Measurements from ENCODE around the gene CNOT1. TPM values are rescaled to one million over a fixed set of nuclear protein-coding genes. Genes with fewer than 3 reads are reported as not detected.

The CNOT1 gene
- total RNA-seq, 6 experiments from 2014 or later, result 53.8 to 74.9 (median 65.5) TPM

GRCh38 chr16:58481931-58482330 lies 147.7 kb downstream of the CNOT1 start:
- 63% methylated on average over 5 of the region's 8 CpGs for WGBS (ENCODE audit: insufficient coverage, low coverage, low lambda C conversion rate, missing lambda C conversion rate)
- no peaks in the 10 kb centered on the region for H3K9me3 ChIP-seq
- no peaks in the 10 kb centered on the region for H3K4me1 ChIP-seq
- no peaks in the 10 kb centered on the region for H3K27me3 ChIP-seq
- DNase-seq, result no peak
- H3K4me3 ChIP-seq, result no peak overlapping the region
- peak in 1 of 4 donors; percentile 24 for ATAC-seq
- no peaks in the 10 kb centered on the region for H3K36me3 ChIP-seq
- no peak overlapping the region for H3K27ac ChIP-seq
- TF ChIP-seq POLR2A (IDR thresholded peaks at IDR 0.05) (no peak), CTCF (IDR thresholded peaks at IDR 0.05) (no peak)
- intact Hi-C loops (cut with DNase I), result loop anchor here in 1 of 2 donors (5.0 kb wide), 1 partner anchor 145 kb away; no protein-coding TSS in a partner anchor

GRCh38 chr16:58481226-58481869 lies 148.3 kb downstream of the CNOT1 start:
- intact Hi-C loops (cut with DNase I), result loop anchor here in 1 of 2 donors (5.0 kb wide), 1 partner anchor 144 kb away; no protein-coding TSS in a partner anchor

GRCh38 chr16:58478427-58478826 lies 151.2 kb downstream of the CNOT1 start:
- no peak for ATAC-seq
- Histone ChIP-seq H3K4me3 (no peak overlapping the region), H3K36me3 (no peaks in the 10 kb centered on the region), H3K27ac (no peak overlapping the region), H3K27me3 (no peaks in the 10 kb centered on the region), H3K4me1 (no peaks in the 10 kb centered on the region), H3K9me3 (no peaks in the 10 kb centered on the region)
- no peak for DNase-seq
- intact Hi-C loops (cut with DNase I), result no loop called here
- WGBS (ENCODE audit: insufficient coverage, low coverage, low lambda C conversion rate, missing lambda C conversion rate), result 89% methylated on average over 2 of the region's 2 CpGs
- no peak for TF ChIP-seq POLR2A (IDR thresholded peaks at IDR 0.05)
- TF ChIP-seq CTCF (IDR thresholded peaks at IDR 0.05), result no peak

More at GRCh38 chr16:58481226-58481869, 148.3 kb downstream of the CNOT1 start:
- ATAC-seq (no peak), DNase-seq (no peak)
- no peaks in the 10 kb centered on the region for H3K9me3 ChIP-seq
- H3K36me3 ChIP-seq, result no peaks in the 10 kb centered on the region
- no peaks in the 10 kb centered on the region for H3K27me3 ChIP-seq
- no peaks in the 10 kb centered on the region for H3K4me1 ChIP-seq
- TF ChIP-seq POLR2A (IDR thresholded peaks at IDR 0.05), result no peak
- H3K4me3 ChIP-seq, result no peak overlapping the region
- 85% methylated on average over 6 of the region's 11 CpGs for WGBS (ENCODE audit: insufficient coverage, low coverage, low lambda C conversion rate, missing lambda C conversion rate)
- no peak overlapping the region for H3K27ac ChIP-seq

- no peak overlapping the region for H3K4me3 ChIP-seq
- no peaks in the 10 kb centered on the region for H3K27me3 ChIP-seq
- WGBS (ENCODE audit: insufficient coverage, low coverage, low lambda C conversion rate, missing lambda C conversion rate), result 31% methylated on average over 1 of the region's 1 CpG
- DNase-seq (no peak), ATAC-seq (no peak)
- no peaks in the 10 kb centered on the region for H3K4me1 ChIP-seq
- no peaks in the 10 kb centered on the region for H3K9me3 ChIP-seq
- intact Hi-C loops (cut with DNase I), result no loop called here
- TF ChIP-seq CTCF (IDR thresholded peaks at IDR 0.05) (no peak), POLR2A (IDR thresholded peaks at IDR 0.05) (no peak)
- H3K27ac ChIP-seq, result no peak overlapping the region
- no peaks in the 10 kb centered on the region for H3K36me3 ChIP-seq
Observed at GRCh38 chr16:58476791-58477190, 152.8 kb downstream of the CNOT1 start.

GRCh38 chr16:58475091-58475619 lies 154.5 kb downstream of the CNOT1 start:
- no peaks in the 10 kb centered on the region for H3K4me1 ChIP-seq
- intact Hi-C loops (cut with DNase I), result no loop called here
- no peaks in the 10 kb centered on the region for H3K9me3 ChIP-seq
- H3K36me3 ChIP-seq, result no peaks in the 10 kb centered on the region
- no peak for TF ChIP-seq CTCF (IDR thresholded peaks at IDR 0.05)
- TF ChIP-seq POLR2A (IDR thresholded peaks at IDR 0.05), result no peak
- H3K4me3 ChIP-seq, result no peak overlapping the region
- DNase-seq, result no peak
- ATAC-seq, result no peak
- no peaks in the 10 kb centered on the region for H3K27me3 ChIP-seq
- no peak overlapping the region for H3K27ac ChIP-seq
- 59% methylated on average over 4 of the region's 4 CpGs for WGBS (ENCODE audit: insufficient coverage, low coverage, low lambda C conversion rate, missing lambda C conversion rate)

Data from right lobe of liver (tissue), 6 donors.